ENCODE results near the gene RPTOR. TPM values are rescaled to one million over a fixed set of nuclear protein-coding genes. Genes with fewer than 3 reads are reported as not detected.

The RPTOR gene
- total RNA-seq, 2 experiments from 2014 or later, result 45.3 to 49.1 TPM

- POLR2A ChIA-PET, result interaction anchor here (0.8 kb wide), 1 partner anchor 21 kb away, joined by 3 read pairs; no protein-coding TSS in a partner anchor
- no peak for DNase-seq
- H3K36me3 Mint-ChIP-seq (ENCODE audit: low read depth), result peaks cover 17% of the 10 kb centered on the region
- H3K4me3 Mint-ChIP-seq, result no peak overlapping the region
- TF ChIP-seq, protein P1, sequence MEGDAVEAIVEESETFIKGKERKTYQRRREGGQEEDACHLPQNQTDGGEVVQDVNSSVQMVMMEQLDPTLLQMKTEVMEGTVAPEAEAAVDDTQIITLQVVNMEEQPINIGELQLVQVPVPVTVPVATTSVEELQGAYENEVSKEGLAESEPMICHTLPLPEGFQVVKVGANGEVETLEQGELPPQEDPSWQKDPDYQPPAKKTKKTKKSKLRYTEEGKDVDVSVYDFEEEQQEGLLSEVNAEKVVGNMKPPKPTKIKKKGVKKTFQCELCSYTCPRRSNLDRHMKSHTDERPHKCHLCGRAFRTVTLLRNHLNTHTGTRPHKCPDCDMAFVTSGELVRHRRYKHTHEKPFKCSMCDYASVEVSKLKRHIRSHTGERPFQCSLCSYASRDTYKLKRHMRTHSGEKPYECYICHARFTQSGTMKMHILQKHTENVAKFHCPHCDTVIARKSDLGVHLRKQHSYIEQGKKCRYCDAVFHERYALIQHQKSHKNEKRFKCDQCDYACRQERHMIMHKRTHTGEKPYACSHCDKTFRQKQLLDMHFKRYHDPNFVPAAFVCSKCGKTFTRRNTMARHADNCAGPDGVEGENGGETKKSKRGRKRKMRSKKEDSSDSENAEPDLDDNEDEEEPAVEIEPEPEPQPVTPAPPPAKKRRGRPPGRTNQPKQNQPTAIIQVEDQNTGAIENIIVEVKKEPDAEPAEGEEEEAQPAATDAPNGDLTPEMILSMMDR (IDR thresholded peaks at IDR 0.05), result no peak
- H3K27ac Mint-ChIP-seq, result no peak overlapping the region
- no peaks in the 10 kb centered on the region for H3K27me3 Mint-ChIP-seq
- intact Hi-C loops (cut with micrococcal nuclease), result no loop called here
- H3K4me1 Mint-ChIP-seq (ENCODE audit: low read depth), result peaks cover 52% of the 10 kb centered on the region
- no peaks in the 10 kb centered on the region for H3K9me3 Mint-ChIP-seq
- no peak for ATAC-seq
- CTCF ChIA-PET, result no interaction called here
Measured at GRCh38 chr17:80768936-80769335, 224.3 kb downstream of the RPTOR start.

DNA sequence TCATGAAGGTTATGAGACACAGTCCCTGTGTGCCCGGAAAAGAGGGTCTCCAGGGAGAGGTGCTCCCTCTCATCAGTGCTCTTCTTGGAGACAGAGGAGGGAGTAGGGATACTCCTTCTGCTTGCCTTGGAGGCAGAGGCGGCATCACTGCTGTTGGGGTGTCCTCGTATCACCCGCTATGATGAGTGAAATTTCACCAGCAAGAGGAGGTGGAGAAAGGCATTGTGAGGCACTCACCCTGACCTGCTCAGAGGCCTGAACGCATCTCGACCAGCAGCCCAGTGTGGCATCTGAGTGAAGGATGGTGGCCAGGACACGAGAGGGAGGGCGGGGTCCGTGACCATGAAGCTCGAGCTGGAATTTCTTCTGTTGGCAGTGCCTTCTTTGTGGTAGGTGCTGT, 224.9 kb downstream of the RPTOR start:
- Mint-ChIP-seq H3K4me3 (no peak overlapping the region), H3K9me3 (no peaks in the 10 kb centered on the region), H3K27ac (no peak overlapping the region), H3K27me3 (no peaks in the 10 kb centered on the region), H3K4me1 (ENCODE audit: low read depth) (peaks cover 55% of the 10 kb centered on the region), H3K36me3 (ENCODE audit: low read depth) (peaks cover 23% of the 10 kb centered on the region)
- CTCF ChIA-PET, result no interaction called here
- intact Hi-C loops (cut with micrococcal nuclease), result no loop called here
- no peak for ATAC-seq
- TF ChIP-seq, protein P1 (IDR thresholded peaks at IDR 0.05), result no peak
- DNase-seq, result no peak
- POLR2A ChIA-PET, result no interaction called here

GRCh38 chr17:80769936-80770625, 225.4 kb downstream of the RPTOR start:
- ATAC-seq (no peak), DNase-seq (no peak)
- ChIA-PET CTCF (no interaction called here), POLR2A (no interaction called here)
- H3K36me3 Mint-ChIP-seq (ENCODE audit: low read depth), result peaks cover 25% of the 10 kb centered on the region
- H3K9me3 Mint-ChIP-seq, result no peaks in the 10 kb centered on the region
- intact Hi-C loops (cut with micrococcal nuclease), result no loop called here
- peaks cover 56% of the 10 kb centered on the region for H3K4me1 Mint-ChIP-seq (ENCODE audit: low read depth)
- H3K27ac Mint-ChIP-seq, result no peak overlapping the region
- no peaks in the 10 kb centered on the region for H3K27me3 Mint-ChIP-seq
- H3K4me3 Mint-ChIP-seq, result no peak overlapping the region
- TF ChIP-seq, protein P1 (IDR thresholded peaks at IDR 0.05), result no peak

- Mint-ChIP-seq H3K4me3 (no peak overlapping the region), H3K9me3 (no peaks in the 10 kb centered on the region), H3K27me3 (no peaks in the 10 kb centered on the region), H3K27ac (peak overlapping the region; percentile 4), H3K4me1 (ENCODE audit: low read depth) (peaks cover 53% of the 10 kb centered on the region), H3K36me3 (ENCODE audit: low read depth) (peaks cover 27% of the 10 kb centered on the region)
- ATAC-seq (no peak), DNase-seq (no peak)
- ChIA-PET POLR2A (interaction anchor here (0.8 to 1.1 kb wide), 2 partner anchors 9 to 14 kb away, joined by 3 to 6 read pairs; no protein-coding TSS in a partner anchor), CTCF (interaction anchor here (1.2 kb wide), 1 partner anchor 14 kb away, joined by 4 read pairs; no protein-coding TSS in a partner anchor)
- TF ChIP-seq, protein P1 (IDR thresholded peaks at IDR 0.05), result no peak
- intact Hi-C loops (cut with micrococcal nuclease), result no loop called here
Measured at GRCh38 chr17:80770881-80771611, 226.4 kb downstream of the RPTOR start.

DNA sequence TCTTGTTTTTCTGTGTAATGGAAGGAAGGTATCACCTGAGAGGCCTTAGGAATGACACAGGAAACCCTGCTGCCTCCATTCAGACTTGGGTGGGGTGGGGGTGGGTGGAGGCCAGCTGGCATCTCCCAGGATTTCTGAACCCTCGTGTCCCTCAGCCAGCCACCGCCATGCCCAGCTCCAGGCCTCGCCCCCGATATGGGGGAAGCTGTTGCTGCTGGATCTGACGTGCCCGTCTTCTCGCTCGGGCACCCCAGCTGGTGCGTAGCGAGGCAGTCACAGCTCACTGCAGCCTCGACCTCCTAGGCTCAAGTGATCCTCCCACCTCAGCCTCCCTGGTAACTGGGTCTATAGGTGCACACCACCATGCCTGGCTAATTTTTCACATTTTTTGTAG, 227.0 kb downstream of the RPTOR start:
- no peak for DNase-seq
- H3K27ac Mint-ChIP-seq, result no peak overlapping the region
- CTCF ChIA-PET, result interaction anchor here (1.2 kb wide), 1 partner anchor 14 kb away, joined by 4 read pairs; no protein-coding TSS in a partner anchor

More for the DNA sequence above, 227.0 kb downstream of the RPTOR start:
- H3K36me3 Mint-ChIP-seq (ENCODE audit: low read depth), result peaks cover 30% of the 10 kb centered on the region
- H3K27me3 Mint-ChIP-seq, result no peaks in the 10 kb centered on the region
- intact Hi-C loops (cut with micrococcal nuclease), result no loop called here
- no peak for ATAC-seq
- POLR2A ChIA-PET, result interaction anchor here (1.0 to 1.1 kb wide), 2 partner anchors 10 kb away, joined by 3 to 6 read pairs; no protein-coding TSS in a partner anchor
- H3K4me3 Mint-ChIP-seq, result no peak overlapping the region
- no peaks in the 10 kb centered on the region for H3K9me3 Mint-ChIP-seq
- peaks cover 50% of the 10 kb centered on the region for H3K4me1 Mint-ChIP-seq (ENCODE audit: low read depth)
- TF ChIP-seq, protein P1 (IDR thresholded peaks at IDR 0.05), result no peak

All from activated CD8-positive, alpha-beta T cell treated with anti-CD3 and anti-CD28 coated beads for 36 hours (primary cell).